ENCODE measurements around the gene OSBPL10. TPM values are rescaled to one million over a fixed set of nuclear protein-coding genes. Genes with fewer than 3 reads are reported as not detected.

The OSBPL10 gene
- total RNA-seq, 1 experiment from 2014 or later = 2.3 TPM

DNA sequence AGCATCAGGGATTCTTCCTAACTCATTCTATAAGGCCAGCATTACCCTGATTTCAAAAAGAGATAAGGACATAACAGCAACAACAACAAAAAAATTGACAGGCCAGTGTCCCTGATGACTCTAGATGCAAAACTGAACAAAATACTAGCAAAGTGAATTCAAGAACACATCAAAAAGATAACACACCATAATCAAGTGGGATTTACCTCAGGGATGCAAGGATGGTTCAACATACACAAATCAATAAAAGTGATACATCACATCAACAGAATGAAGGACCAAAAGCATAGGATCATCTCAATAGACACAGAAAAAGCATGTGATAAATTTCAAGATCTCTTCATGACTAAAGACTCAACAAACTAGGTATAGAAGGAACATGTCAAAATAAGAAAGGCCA lies 328.8 kb downstream of the OSBPL10 start:
- no peaks in the 10 kb centered on the region for H3K36me3 ChIP-seq (ENCODE audit: insufficient read depth, low read length, poor library complexity, severe bottlenecking)
- POLR2A ChIA-PET (ENCODE audit: low non-redundant PET) = no interaction called here
- intact Hi-C loops (cut with micrococcal nuclease; ENCODE audit: unreplicated experiment) = no loop called here

DNA sequence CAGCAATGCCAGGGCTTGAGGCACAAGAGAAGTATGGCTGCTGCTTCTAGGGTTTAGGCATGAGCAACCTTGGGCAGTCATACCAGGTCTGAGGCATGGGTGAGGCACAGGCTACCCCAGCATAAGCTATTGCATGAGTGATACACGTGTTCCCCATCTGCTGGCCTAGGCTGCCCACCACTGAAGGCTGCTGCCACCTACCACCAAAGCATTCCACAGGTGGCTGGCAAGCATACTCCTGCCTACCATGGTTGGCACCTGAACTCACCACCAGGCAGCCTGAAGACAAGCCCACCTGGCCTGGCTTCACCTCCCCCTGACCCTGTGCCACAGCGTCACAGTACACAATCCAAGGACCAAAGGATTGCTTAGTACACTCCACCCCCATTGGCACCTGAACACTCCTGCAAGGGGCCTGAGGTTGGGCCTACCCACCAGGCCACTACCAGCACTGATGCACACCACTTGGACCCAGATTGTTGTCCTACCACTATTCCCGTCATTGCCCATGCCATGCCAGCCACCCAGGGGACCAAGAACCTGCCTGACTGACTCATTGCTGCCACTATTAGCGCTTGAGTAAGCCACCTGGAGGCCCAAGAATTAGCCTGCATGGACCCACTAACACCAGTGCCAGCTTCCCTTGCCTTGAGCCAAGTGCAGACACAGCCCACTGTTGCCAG lies 332.6 kb downstream of the OSBPL10 start:
- intact Hi-C loops (cut with micrococcal nuclease; ENCODE audit: unreplicated experiment) = no loop called here
- peaks cover 52% of the 10 kb centered on the region for H3K9me3 ChIP-seq (ENCODE audit: low read depth, low read length, poor library complexity, severe bottlenecking)
- H3K4me1 ChIP-seq (ENCODE audit: insufficient read depth, low read length, poor library complexity, severe bottlenecking) = no peaks in the 10 kb centered on the region
- no peaks in the 10 kb centered on the region for H3K27me3 ChIP-seq (replicated peaks; ENCODE audit: insufficient read depth, low read depth, low read length, poor library complexity)
- H3K27ac ChIP-seq (ENCODE audit: low read depth, low read length, poor library complexity, severe bottlenecking) = no peak overlapping the region
- H3K4me3 ChIP-seq (ENCODE audit: low read depth, low read length, poor library complexity, severe bottlenecking) = no peak overlapping the region
- no peaks in the 10 kb centered on the region for H3K36me3 ChIP-seq (ENCODE audit: insufficient read depth, low read length, poor library complexity, severe bottlenecking)
- no peak for TF ChIP-seq EZH2 (IDR thresholded peaks at IDR 0.05; ENCODE audit: borderline replicate concordance, low read depth, low read length, poor library complexity, severe bottlenecking)
- TF ChIP-seq, protein P1, sequence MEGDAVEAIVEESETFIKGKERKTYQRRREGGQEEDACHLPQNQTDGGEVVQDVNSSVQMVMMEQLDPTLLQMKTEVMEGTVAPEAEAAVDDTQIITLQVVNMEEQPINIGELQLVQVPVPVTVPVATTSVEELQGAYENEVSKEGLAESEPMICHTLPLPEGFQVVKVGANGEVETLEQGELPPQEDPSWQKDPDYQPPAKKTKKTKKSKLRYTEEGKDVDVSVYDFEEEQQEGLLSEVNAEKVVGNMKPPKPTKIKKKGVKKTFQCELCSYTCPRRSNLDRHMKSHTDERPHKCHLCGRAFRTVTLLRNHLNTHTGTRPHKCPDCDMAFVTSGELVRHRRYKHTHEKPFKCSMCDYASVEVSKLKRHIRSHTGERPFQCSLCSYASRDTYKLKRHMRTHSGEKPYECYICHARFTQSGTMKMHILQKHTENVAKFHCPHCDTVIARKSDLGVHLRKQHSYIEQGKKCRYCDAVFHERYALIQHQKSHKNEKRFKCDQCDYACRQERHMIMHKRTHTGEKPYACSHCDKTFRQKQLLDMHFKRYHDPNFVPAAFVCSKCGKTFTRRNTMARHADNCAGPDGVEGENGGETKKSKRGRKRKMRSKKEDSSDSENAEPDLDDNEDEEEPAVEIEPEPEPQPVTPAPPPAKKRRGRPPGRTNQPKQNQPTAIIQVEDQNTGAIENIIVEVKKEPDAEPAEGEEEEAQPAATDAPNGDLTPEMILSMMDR (conservative IDR thresholded peaks at IDR 0.05; ENCODE audit: low read depth, low read length) = no peak
- no peak for DNase-seq (ENCODE audit: low spot score)
- BruUV-seq (replicated peaks) = no TSS peak
- ChIA-PET POLR2A (ENCODE audit: low non-redundant PET) (no interaction called here), CTCF (no interaction called here)

More for the DNA sequence above, 328.8 kb downstream of the OSBPL10 start:
- Histone ChIP-seq H3K4me3 (ENCODE audit: low read depth, low read length, poor library complexity, severe bottlenecking) (no peak overlapping the region), H3K27me3 (replicated peaks; ENCODE audit: insufficient read depth, low read depth, low read length, poor library complexity) (no peaks in the 10 kb centered on the region), H3K4me1 (ENCODE audit: insufficient read depth, low read length, poor library complexity, severe bottlenecking) (no peaks in the 10 kb centered on the region), H3K27ac (ENCODE audit: low read depth, low read length, poor library complexity, severe bottlenecking) (no peak overlapping the region), H3K9me3 (ENCODE audit: low read depth, low read length, poor library complexity, severe bottlenecking) (peaks cover 80% of the 10 kb centered on the region)
- CTCF ChIA-PET = no interaction called here
- TF ChIP-seq EZH2 (IDR thresholded peaks at IDR 0.05; ENCODE audit: borderline replicate concordance, low read depth, low read length, poor library complexity, severe bottlenecking) = no peak
- TF ChIP-seq, protein P1 (conservative IDR thresholded peaks at IDR 0.05; ENCODE audit: low read depth, low read length) = no peak
- BruUV-seq (replicated peaks) = no TSS peak
- no peak for DNase-seq (ENCODE audit: low spot score)

- no peaks in the 10 kb centered on the region for H3K36me3 ChIP-seq (ENCODE audit: insufficient read depth, low read length, poor library complexity, severe bottlenecking)
- peaks cover 25% of the 10 kb centered on the region for H3K9me3 ChIP-seq (ENCODE audit: low read depth, low read length, poor library complexity, severe bottlenecking)
- no peaks in the 10 kb centered on the region for H3K4me1 ChIP-seq (ENCODE audit: insufficient read depth, low read length, poor library complexity, severe bottlenecking)
- H3K27ac ChIP-seq (ENCODE audit: low read depth, low read length, poor library complexity, severe bottlenecking) = no peak overlapping the region
- no peaks in the 10 kb centered on the region for H3K27me3 ChIP-seq (replicated peaks; ENCODE audit: insufficient read depth, low read depth, low read length, poor library complexity)
- no peak for DNase-seq (ENCODE audit: low spot score)
- TF ChIP-seq, protein P1 (conservative IDR thresholded peaks at IDR 0.05; ENCODE audit: low read depth, low read length) = no peak
- no peak for TF ChIP-seq EZH2 (IDR thresholded peaks at IDR 0.05; ENCODE audit: borderline replicate concordance, low read depth, low read length, poor library complexity, severe bottlenecking)
- CTCF ChIA-PET = interaction anchor here (0.7 kb wide), 1 partner anchor 494 kb away, joined by 5 read pairs; no protein-coding TSS in a partner anchor
- POLR2A ChIA-PET (ENCODE audit: low non-redundant PET) = interaction anchor here (0.6 kb wide), 1 partner anchor 8 kb away, joined by 3 read pairs; no protein-coding TSS in a partner anchor
- no peak overlapping the region for H3K4me3 ChIP-seq (ENCODE audit: low read depth, low read length, poor library complexity, severe bottlenecking)
- intact Hi-C loops (cut with micrococcal nuclease; ENCODE audit: unreplicated experiment) = no loop called here
- BruUV-seq (replicated peaks) = no TSS peak
Observed at GRCh38 chr3:31645256-31645655, 335.8 kb downstream of the OSBPL10 start.
